Germinal center (tissue), 1 donor: Measurements from ENCODE around the gene PROKR2.

Experiments
- DNase-seq: peaks from one replicate; pipeline ENCODE4 v3.0.0; 2012; ENCODE audit warnings: mixed read lengths, low spot score

Gene PROKR2

GRCh38 chr20:5316188-5317158, at the start of gene PROKR2:
TSS of gene PROKR2 (minus strand) at chr20:5316954. CDS start at chr20:5314369, 2,585 bp downstream.
- no peak for DNase-seq

GRCh38 chr20:5364997-5365597, 48.3 kb upstream of the PROKR2 start:
- DNase-seq, result no peak

DNA sequence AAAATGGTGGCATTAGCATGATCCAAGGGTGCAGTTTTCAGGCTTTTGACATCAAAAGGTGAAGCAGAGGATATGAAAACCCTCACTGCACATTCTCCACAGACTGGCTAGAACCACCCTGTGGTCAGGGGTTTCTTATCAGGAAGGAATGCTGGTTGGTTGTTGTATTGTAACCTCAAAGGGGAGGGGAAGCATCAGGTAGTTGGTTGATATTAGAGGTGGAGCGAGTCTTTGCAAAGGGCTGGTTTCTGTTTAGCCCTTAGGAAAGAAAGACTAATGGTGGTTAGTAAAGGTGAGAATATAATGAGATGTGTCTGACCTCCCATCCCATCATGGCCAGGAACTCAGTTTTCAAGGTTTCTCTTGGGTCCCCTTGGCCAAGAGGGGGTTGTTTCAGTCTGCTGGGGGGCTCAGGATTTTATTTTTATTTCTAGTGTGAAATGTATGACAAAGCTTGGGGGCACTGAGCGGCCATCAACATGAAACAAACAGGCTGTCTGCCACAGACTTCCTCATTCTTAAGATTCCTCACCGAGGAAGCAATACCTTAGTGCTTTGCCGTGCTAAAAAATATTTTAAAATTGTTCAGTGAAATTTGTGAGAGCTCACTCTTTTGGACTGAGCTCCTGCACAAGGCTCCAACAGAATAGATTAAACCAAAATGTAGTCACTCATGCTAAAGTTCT, 47.5 kb upstream of the PROKR2 start:
- no peak for DNase-seq

DNA sequence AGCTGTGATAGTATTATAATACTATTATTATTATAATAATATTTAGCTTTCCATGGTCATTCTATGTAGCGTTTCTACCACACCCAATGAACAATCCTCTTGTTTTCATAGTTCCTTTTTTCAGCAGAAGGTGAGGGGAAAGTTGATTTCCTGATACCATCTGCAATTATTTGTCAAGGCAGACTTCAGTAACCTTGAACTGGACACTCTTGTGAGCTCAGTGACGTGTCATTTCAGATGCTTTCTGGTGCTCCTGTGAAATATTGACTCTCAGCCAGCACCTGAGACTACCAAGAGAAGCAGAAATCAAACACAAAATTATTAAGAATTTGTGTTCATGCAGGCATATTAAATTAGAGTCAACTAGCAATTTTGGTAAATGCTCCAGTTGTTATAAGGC, 46.0 kb upstream of the PROKR2 start:
- no peak for DNase-seq

- no peak for DNase-seq
Observed at GRCh38 chr20:5361176-5361575, 44.4 kb upstream of the PROKR2 start.

- DNase-seq, result no peak
Observed at GRCh38 chr20:5357946-5358345, 41.2 kb upstream of the PROKR2 start.

DNA sequence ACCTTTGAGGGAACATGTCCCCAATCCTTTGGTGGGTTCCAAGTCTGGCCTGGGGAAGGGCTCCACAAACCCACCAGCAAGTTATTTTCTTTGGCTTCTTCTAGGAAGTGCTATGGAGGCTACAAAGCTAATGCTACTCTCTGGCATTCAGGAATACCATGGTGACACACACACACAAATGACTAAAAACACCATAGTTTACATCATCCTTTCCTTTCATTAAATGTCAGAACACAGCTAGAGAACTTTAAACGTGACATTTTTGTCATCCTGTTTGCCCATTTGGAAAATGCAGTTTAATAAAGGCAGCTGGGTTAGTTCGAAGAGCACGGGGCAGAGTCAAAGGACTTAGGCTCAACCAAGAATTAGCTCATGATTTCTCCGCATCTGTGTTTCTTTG, 40.2 kb upstream of the PROKR2 start:
- no peak for DNase-seq

- no peak for DNase-seq
Observed at GRCh38 chr20:5354901-5355300, 38.1 kb upstream of the PROKR2 start.

DNA sequence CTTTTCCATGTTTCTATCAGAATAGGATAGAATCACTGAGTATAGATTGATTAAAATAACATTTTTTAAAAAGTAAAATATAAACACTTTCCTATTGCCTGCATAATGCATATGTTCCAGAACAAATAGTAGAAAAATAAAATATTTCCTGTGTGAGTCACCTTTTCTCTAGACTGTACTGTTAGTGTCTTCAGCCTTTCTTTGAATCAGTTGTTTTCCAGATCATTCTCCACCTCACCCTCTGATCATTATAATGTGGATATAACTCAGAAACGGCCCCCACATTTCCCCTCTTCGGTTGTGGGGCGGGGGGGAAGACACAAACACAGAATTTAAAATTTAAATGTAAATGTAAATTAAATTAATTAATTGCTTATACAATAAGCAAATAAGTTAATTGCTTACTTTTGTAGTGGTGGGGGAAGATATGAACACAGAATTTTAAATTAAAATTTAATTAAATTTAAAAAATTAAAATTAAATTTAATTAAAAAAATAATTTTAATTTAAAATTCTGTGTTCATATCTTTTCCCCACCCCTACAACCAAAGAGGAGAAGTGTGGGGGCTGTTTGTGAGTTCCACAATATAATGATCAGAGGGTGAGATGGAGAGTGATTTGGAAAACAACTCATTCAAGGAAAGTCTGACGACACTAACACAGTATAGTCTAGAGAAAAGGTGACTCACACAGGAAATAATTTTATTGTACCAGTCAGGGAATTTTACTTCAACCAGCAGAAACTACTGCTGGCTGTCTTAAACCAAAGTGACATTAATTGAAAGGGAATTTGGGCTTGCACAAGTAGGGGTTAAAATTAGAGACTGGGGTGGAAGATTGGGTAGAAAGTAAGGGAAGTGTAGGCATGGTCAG, 37.1 kb upstream of the PROKR2 start:
- no peak for DNase-seq

GRCh38 chr20:5349448-5349847, 32.7 kb upstream of the PROKR2 start:
- no peak for DNase-seq

GRCh38 chr20:5342021-5342420, 25.3 kb upstream of the PROKR2 start:
- DNase-seq, result no peak

- DNase-seq, result no peak
Observed at GRCh38 chr20:5331340-5331739, 14.6 kb upstream of the PROKR2 start.

DNA sequence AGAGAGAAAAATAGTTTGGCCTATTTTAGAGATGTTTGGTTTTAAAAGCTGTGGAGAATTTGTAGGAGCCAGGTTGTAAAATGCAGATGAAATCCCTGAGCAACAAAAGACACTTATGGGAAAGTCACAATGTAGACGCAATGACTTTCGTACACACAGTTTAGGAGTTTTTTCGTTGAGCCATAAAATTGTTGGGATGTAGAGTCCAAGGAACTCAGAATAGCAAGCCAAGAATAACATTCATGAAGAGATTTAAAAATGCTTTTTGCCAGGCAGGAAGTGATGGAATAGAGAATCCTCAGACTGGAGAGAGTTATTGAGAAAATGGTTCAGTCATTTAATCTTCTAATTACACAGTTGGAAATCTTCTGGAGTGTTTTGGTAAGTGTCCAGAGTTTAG, 11.5 kb upstream of the PROKR2 start:
- DNase-seq, result no peak

- DNase-seq, result no peak
Observed at GRCh38 chr20:5327356-5327755, 10.6 kb upstream of the PROKR2 start.

DNA sequence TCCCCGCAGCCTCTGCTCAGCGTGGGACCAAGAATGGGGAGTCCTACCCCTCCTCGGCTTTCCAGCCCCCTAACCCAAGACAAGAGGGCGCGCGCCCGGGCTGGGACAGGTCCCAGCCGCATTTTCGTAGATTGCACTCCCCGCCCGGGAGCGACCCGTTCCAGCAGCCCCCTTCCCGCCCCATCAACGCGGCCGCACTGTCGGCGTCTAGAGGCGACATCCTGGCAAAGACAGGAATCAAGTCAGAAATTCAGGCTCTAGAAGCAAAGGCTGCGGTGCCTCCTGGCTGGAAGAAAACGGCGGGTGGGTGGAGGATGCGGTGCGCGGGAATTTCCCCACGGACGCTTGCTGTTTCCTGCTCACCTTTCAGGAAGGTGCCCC, 957 bp downstream of the PROKR2 start:
- DNase-seq, result no peak

DNA sequence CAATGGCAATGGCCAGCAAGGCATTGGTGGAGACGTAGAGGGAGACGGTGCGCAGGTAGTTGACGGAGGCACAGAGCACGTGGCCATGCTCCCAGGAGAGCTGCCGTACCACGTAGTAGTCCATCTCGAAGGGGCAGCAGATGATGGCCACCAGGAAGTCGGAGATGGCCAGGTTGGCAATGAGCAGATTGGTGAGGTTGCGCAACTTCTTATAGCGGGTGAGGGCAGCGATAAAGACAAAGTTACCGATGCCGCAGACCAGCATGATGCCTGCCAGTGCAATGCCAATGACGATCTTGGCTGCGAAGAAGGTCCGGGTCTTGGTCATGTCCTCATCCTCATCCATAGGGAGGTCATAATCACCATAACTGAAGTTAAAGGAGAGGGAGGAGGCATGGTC, 2.8 kb downstream of the PROKR2 start:
- no peak for DNase-seq

DNA sequence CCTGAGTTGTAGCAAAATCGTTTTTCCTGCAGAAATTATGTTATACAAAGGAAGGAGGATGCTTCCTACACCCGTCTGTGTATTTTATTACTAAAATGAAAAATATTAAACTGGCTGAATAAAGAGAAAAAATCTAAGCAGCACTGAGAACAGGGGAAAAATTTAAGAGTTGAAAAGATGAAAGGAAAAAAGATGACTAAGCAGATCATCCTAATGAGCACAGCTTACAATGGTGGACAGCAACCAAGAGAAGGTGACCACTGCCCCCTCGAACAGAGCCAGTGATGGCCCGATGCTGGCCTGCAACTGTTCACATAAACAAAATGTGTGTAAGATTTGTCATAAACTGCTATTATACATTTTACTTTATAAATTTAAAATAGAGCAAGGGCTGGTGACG, 4.2 kb downstream of the PROKR2 start:
- DNase-seq, result no peak

DNA sequence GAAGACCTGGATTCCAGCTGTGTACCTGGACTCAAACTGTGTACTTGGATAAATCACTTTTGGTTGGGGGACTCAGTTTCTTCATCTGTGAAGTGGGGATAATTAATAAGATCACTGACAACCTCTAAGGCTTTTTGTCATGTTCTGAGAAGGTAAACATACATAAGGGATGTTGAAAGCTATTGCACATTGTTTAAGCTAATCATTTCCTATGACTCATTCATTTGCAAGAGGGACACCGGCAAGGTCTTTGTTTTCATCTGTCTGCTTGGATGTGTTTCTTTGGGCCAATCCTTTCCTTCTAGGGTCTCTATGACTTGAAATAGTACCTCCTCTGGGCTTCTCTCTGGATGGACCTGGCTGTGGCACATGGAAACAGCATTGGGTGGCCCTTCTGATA, 6.8 kb downstream of the PROKR2 start:
- no peak for DNase-seq

- DNase-seq, result no peak
Observed at GRCh38 chr20:5298811-5299210, 17.9 kb downstream of the PROKR2 start.

- DNase-seq, result no peak
Observed at GRCh38 chr20:5297280-5298004, 19.3 kb downstream of the PROKR2 start.

DNA sequence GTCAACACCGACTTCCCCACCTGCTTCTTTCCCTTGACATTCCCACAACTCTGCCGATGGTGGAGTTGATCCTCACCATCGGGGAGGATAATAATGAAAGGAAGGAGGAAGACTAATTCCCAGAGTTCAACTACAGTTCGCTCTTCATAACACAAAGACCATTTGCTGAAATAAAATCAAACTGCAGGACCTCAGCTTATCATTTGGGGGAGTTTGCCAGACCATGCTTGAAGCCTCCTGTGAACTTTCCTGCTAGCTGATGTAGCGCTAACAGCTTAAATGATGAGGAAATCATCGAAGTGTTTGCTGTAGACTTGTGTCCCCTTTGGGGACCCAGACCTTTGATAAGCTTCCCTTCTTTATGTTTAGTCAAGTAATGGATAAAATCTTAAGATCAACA, 26.2 kb downstream of the PROKR2 start:
- DNase-seq, result no peak
